Motor neuron (in vitro differentiated cells): ENCODE data around the gene EML1. TPM values are rescaled to one million over a fixed set of nuclear protein-coding genes. Genes with fewer than 3 reads are reported as not detected.

Source experiments
- ATAC-seq, 8 experiments: fragments of 200-7000 bp; cut with Tn5 transposase; replicated peaks in 6 of 8; 2 replicates each; pipeline ENCODE4 v1.8.0; 2021; ENCODE audit warnings: mild to moderate bottlenecking in 8 of 8, moderate library complexity in 8 of 8
- H3K27ac ChIP-seq, 2 donors: fragments of 250-450 bp; sonication (Bioruptor Pico); 2 replicates each; pipeline ENCODE4 v1.9.0; 2021; ENCODE audit warnings: antibody characterized with exemption in 2 of 2, mild to moderate bottlenecking in 2 of 2, moderate library complexity in 1 of 2
- H3K4me1 ChIP-seq, 2 donors: fragments of 250-450 bp; sonication (Bioruptor Pico); replicated peaks in 1 of 2; 2 replicates each; pipeline ENCODE4 v1.6.1; 2021; ENCODE audit warnings: antibody characterized with exemption in 2 of 2, mild to moderate bottlenecking in 2 of 2, moderate library complexity in 1 of 2
- H3K4me3 ChIP-seq, 5 donors: fragments of 250-450 bp; sonication (Bioruptor Pico); 2 replicates each; pipeline ENCODE4 v1.9.0; 2021; ENCODE audit warnings: antibody characterized with exemption in 5 of 5, mild to moderate bottlenecking in 5 of 5, moderate library complexity in 4 of 5
- WGBS, 10 experiments: fragments of 450-650 bp; shearing (Covaris generic); methylation state at CpG; one replicate each; pipeline ENCODE4 v1.0.0; 2022; 5-methylcytosine and 5-hydroxymethylcytosine counted together
- in situ Hi-C, 9 experiments: fragments of 400-800 bp; cut with MboI; loops; one replicate each; pipeline ENCODE4 v1.15.0; 2021; ENCODE audit warnings: low sequenced_read_pairs in 9 of 9, low pct_unique_long_range_greater_than_20kb in 2 of 9; ENCODE audit not compliant: unreplicated experiment in 9 of 9
- total RNA-seq, 8 experiments: library from RNA; unstranded; fragments of 300-600 nt; gene quantifications; 2 replicates each; pipeline versions ENCODE4 v1.2.3 to v1.2.4, GENCODE V29; 2022

Gene EML1
- total RNA-seq, 8 experiments from 2014 or later: 15.1 to 86.6 (median 25.5) TPM

DNA sequence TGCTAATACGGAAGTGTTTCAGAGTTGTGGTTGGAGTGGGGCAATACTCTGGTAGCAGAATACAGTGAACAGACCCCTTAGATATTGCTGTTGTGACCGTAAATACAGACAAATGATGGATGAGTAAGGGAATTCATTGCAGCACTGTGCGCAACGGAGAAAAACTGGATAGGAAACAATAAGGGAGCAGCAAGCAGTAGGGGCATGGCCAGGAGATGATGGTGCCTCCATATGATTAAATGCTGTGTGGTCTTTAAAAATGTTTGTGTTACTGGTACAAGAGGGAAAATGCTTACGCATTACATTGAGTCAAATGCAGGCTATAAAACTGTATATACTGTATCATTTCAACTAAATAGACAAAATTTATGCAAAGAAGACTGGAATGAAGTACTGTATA lies 61.6 kb downstream of the EML1 start:
- WGBS, 10 experiments: 50 to 100% (median 70%) methylated on average over 1 to 5 of the region's 5 CpGs; no CpG with 5 or more reads in 2 of the 10 experiments
- Histone ChIP-seq H3K4me1 (peaks cover 0 to 7% of the 10 kb centered on the region in 2 donors), H3K27ac (no peak overlapping the region), H3K4me3 (no peak overlapping the region)
- in situ Hi-C loops: no loop called here
- ATAC-seq: peak in 4 of 8 experiments; percentile 34 to 50 (median 39)

DNA sequence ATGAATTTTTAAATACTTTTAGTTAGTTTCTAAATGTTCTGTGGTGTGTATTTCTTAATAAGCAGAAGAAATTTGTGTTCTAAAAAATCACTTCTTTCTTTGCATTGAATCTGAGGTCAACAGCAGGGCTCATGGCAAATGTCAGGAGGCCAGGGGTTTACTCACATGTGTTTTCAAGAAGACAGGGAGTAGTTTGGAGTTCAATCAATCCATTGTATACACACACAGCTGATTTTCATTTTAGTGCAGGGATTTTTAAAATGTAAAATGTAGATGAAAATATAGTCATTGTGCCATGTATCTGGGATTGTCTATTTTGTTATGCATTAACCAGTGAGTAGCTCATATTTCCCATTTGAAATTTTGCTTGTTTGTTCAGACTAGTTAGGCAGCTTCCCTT lies 62.1 kb downstream of the EML1 start:
- H3K4me3 ChIP-seq: no peak overlapping the region
- no peak overlapping the region for H3K27ac ChIP-seq
- ATAC-seq: peak in 1 of 8 experiments; percentile 33
- in situ Hi-C loops: no loop called here
- H3K4me1 ChIP-seq: peaks cover 0 to 7% of the 10 kb centered on the region in 2 donors

DNA sequence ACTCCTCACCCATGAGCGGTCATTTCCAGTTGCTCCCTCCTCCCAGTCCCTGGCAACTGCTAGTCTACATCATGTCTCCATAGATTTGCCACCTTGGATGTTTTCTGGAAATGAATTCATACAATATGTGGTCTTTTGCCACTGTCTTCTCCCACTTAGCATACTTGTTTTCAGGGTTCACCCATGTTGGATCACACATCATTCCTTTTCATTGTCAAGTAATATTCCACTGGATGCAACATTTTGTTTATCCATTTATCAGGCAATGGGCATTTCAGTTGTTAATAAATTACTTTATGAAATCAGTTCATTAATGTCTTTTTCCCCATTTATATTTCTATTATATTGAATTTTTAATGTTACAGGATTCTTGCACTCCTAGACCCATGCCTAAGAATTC lies 64.3 kb downstream of the EML1 start:
- 80 to 100% (median 100%) methylated on average over 1 of the region's 1 CpG; no CpG with 5 or more reads in 1 of the 10 experiments for WGBS, 10 experiments

GRCh38 chr14:99860219-99860618 lies 67.0 kb downstream of the EML1 start:
- H3K4me3 ChIP-seq: no peak overlapping the region
- no peak for ATAC-seq
- 72 to 100% (median 89%) methylated on average over 1 to 5 of the region's 5 CpGs for WGBS, 10 experiments
- peaks cover 0 to 4% of the 10 kb centered on the region in 2 donors for H3K4me1 ChIP-seq
- H3K27ac ChIP-seq: no peak overlapping the region
- in situ Hi-C loops: no loop called here

More for the DNA sequence above, 64.3 kb downstream of the EML1 start:
- no peak overlapping the region for H3K4me3 ChIP-seq
- no peak overlapping the region for H3K27ac ChIP-seq
- H3K4me1 ChIP-seq: peaks cover 0 to 7% of the 10 kb centered on the region in 2 donors
- no peak for ATAC-seq
- in situ Hi-C loops: no loop called here

- in situ Hi-C loops: no loop called here
- H3K27ac ChIP-seq: no peak overlapping the region
- peak in 3 of 8 experiments; percentile 36 to 89 (median 87) for ATAC-seq
- no peaks in the 10 kb centered on the region for H3K4me1 ChIP-seq
- H3K4me3 ChIP-seq: no peak overlapping the region
- WGBS, 10 experiments: 0 to 100% (median 83%) methylated on average over 1 to 4 of the region's 4 CpGs; no CpG with 5 or more reads in 1 of the 10 experiments
Measured at GRCh38 chr14:99862136-99862535, 68.9 kb downstream of the EML1 start.

- no peaks in the 10 kb centered on the region for H3K4me1 ChIP-seq
- 86 to 100% (median 100%) methylated on average over 1 to 2 of the region's 2 CpGs; no CpG with 5 or more reads in 4 of the 10 experiments for WGBS, 10 experiments
- no peak overlapping the region for H3K27ac ChIP-seq
- no peak for ATAC-seq
- in situ Hi-C loops: no loop called here
- no peak overlapping the region for H3K4me3 ChIP-seq
Measured at GRCh38 chr14:99863059-99863458, 69.8 kb downstream of the EML1 start.

DNA sequence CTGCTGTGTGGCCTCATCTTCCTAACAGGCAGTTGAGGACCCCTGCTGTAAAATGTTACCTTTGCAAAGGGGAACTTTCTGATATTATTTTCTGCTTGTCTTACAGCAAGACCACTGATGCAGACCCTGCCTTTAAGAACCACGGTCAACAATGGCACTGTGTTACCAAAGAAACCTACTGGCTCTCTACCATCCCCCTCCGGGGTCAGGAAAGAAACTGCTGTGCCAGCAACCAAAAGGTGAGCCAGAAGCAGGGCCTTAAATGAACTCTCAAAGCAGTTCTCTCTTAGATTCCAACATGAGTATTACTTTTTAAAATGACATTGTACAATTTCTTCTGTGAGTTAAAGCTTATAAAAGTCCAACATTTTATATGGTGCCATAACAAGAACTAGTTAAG lies 72.2 kb downstream of the EML1 start:
- in situ Hi-C loops: no loop called here
- Histone ChIP-seq H3K4me3 (no peak overlapping the region), H3K4me1 (no peaks in the 10 kb centered on the region), H3K27ac (no peak overlapping the region)
- no peak for ATAC-seq
- WGBS, 10 experiments: 86 to 100% (median 100%) methylated on average over 1 to 2 of the region's 2 CpGs; no CpG with 5 or more reads in 4 of the 10 experiments

GRCh38 chr14:99870617-99871016 lies 77.4 kb downstream of the EML1 start:
- Histone ChIP-seq H3K27ac (no peak overlapping the region), H3K4me3 (no peak overlapping the region), H3K4me1 (peaks cover 25 to 33% of the 10 kb centered on the region in 2 donors)
- ATAC-seq: no peak
- 83 to 100% (median 100%) methylated on average over 1 to 3 of the region's 3 CpGs; no CpG with 5 or more reads in 3 of the 10 experiments for WGBS, 10 experiments
- in situ Hi-C loops: no loop called here

- H3K4me3 ChIP-seq: no peak overlapping the region
- peaks cover 25 to 36% of the 10 kb centered on the region in 2 donors for H3K4me1 ChIP-seq
- WGBS, 10 experiments: 32 to 90% (median 70%) methylated on average over 1 to 10 of the region's 11 CpGs; no CpG with 5 or more reads in 1 of the 10 experiments
- in situ Hi-C loops: no loop called here
- peak overlapping the region; percentile 19 to 36 for H3K27ac ChIP-seq
- peak in 5 of 8 experiments; percentile 77 to 92 (median 85) for ATAC-seq
Measured at GRCh38 chr14:99871771-99872170, 78.6 kb downstream of the EML1 start.

DNA sequence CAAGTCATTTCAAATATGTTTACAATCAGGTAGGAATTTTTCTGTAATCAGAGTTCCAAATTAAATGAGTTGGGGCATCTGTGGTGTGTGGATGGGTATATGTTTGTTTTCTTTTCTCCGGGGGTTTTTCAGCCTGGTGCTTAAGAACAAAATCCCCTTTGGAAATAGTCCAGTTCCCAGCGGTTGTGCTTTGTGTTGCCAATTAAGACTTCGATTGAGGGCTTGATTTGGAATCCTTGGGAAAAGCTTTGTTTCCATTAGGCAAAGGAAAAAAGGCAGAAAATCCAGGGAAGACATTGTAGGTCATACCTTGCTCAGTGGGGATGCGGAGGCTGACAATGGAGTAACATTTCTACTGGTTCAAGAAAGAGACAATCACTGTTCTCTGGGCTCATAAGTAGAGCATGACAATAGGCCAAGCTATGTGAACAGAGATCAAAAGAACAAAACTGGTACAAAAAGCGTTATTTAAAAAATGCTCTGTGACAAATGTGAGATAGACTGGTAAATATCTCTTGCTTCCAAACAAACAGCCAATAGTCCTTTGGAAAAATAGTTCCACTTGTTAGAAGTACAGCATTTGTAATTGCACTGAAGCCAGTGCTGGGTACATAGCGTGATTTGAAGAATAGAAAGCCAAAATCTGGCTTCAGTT lies 79.7 kb downstream of the EML1 start:
- in situ Hi-C loops: no loop called here
- Histone ChIP-seq H3K4me3 (no peak overlapping the region), H3K4me1 (peaks cover 25 to 36% of the 10 kb centered on the region in 2 donors), H3K27ac (no peak overlapping the region)
- ATAC-seq: no peak
- WGBS, 10 experiments: 27 to 100% (median 59%) methylated on average over 1 to 6 of the region's 6 CpGs

- in situ Hi-C loops: no loop called here
- no peak overlapping the region for H3K27ac ChIP-seq
- H3K4me1 ChIP-seq: peaks cover 25 to 36% of the 10 kb centered on the region in 2 donors
- H3K4me3 ChIP-seq: no peak overlapping the region
- WGBS, 10 experiments: 71 to 100% (median 97%) methylated on average over 1 to 4 of the region's 4 CpGs; no CpG with 5 or more reads in 2 of the 10 experiments
- no peak for ATAC-seq
Measured at GRCh38 chr14:99873653-99874052, 80.4 kb downstream of the EML1 start.

DNA sequence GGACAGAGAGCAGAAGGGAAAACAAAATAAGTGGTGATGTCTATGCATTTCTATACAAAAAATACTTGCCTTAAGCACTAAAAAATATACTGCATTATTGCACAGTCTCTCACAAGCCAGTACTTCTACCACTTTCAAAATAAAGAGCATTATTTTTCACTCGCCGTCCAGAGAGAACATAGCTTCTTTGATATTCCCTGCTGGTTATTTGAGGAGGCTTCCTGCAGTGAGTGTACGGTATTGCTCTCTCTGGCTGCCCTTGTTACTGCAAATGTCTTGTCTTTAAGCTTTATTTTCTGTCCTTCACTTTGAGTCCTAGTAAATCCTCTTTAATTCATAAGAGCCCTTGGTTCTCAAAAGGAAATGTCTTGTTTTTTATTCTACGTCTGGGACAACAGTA lies 81.1 kb downstream of the EML1 start:
- Histone ChIP-seq H3K4me1 (peaks cover 25 to 36% of the 10 kb centered on the region in 2 donors), H3K27ac (no peak overlapping the region), H3K4me3 (no peak overlapping the region)
- in situ Hi-C loops: no loop called here
- WGBS, 10 experiments: 30 to 97% (median 52%) methylated on average over 2 to 4 of the region's 4 CpGs; no CpG with 5 or more reads in 1 of the 10 experiments
- no peak for ATAC-seq

- no peak overlapping the region for H3K27ac ChIP-seq
- WGBS, 10 experiments: 44 to 100% (median 70%) methylated on average over 1 to 6 of the region's 6 CpGs; no CpG with 5 or more reads in 1 of the 10 experiments
- ATAC-seq: peak in 3 of 8 experiments; percentile 7 to 48 (median 8)
- in situ Hi-C loops: loop anchor here in 8 of 9 experiments (25.0 kb wide), 3 partner anchors 138 to 363 kb away; partner anchors contain the start of gene CYP46A1 (in 4 of the 8)
- no peak overlapping the region for H3K4me3 ChIP-seq
- H3K4me1 ChIP-seq: peaks cover 31 to 43% of the 10 kb centered on the region in 2 donors
Measured at GRCh38 chr14:99875421-99875820, 82.2 kb downstream of the EML1 start.
